ENCODE measurements around the gene BRCA1. TPM values are rescaled to one million over a fixed set of nuclear protein-coding genes. Genes with fewer than 3 reads are reported as not detected.
"Not testable (repeated sequence)": the region's sequence is repeated elsewhere in the genome, so short reads cannot be mapped to it uniquely, and the experiment has no call there.

BRCA1 gene
- total RNA-seq, 4 donors from 2014 or later, result 6.3 to 20.7 (median 9.8) TPM

DNA sequence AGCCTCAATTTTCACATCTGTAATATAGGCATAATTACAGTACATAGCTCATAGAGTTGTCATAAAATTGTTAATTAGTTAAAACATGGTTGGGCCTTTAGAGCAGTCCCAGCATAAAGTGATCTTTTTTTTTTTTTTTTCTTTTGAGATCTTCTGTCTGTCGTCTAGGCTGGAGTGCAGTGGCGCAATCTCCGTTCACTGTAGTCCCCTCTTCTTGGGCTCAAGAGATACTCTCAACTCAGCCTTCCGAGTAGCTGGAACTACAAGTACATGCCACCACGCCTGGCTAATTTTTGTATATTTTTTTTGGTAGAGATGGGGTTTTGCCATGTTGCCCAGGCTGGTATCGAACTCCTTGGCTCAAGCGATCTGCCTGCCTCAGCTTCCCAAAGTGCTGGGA lies 69.1 kb downstream of the BRCA1 start:
- no peak for DNase-seq
- Histone ChIP-seq H3K9me3 (no peaks in the 10 kb centered on the region), H3K4me1 (no peaks in the 10 kb centered on the region), H3K4me3 (no peak overlapping the region), H3K27ac (no peak overlapping the region), H3K36me3 (peaks cover 0 to 36% (median 0%) of the 10 kb centered on the region in 3 donors), H3K27me3 (no peaks in the 10 kb centered on the region)
- TF ChIP-seq, protein P1, sequence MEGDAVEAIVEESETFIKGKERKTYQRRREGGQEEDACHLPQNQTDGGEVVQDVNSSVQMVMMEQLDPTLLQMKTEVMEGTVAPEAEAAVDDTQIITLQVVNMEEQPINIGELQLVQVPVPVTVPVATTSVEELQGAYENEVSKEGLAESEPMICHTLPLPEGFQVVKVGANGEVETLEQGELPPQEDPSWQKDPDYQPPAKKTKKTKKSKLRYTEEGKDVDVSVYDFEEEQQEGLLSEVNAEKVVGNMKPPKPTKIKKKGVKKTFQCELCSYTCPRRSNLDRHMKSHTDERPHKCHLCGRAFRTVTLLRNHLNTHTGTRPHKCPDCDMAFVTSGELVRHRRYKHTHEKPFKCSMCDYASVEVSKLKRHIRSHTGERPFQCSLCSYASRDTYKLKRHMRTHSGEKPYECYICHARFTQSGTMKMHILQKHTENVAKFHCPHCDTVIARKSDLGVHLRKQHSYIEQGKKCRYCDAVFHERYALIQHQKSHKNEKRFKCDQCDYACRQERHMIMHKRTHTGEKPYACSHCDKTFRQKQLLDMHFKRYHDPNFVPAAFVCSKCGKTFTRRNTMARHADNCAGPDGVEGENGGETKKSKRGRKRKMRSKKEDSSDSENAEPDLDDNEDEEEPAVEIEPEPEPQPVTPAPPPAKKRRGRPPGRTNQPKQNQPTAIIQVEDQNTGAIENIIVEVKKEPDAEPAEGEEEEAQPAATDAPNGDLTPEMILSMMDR (IDR thresholded peaks at IDR 0.05), result no peak
- no peak for TF ChIP-seq POLR2A (IDR thresholded peaks at IDR 0.05)
- intact Hi-C loops (cut with DNase I), result no loop called here
- WGBS, 2 donors, result 93 to 96% methylated on average over 5 to 7 of the region's 7 CpGs

DNA sequence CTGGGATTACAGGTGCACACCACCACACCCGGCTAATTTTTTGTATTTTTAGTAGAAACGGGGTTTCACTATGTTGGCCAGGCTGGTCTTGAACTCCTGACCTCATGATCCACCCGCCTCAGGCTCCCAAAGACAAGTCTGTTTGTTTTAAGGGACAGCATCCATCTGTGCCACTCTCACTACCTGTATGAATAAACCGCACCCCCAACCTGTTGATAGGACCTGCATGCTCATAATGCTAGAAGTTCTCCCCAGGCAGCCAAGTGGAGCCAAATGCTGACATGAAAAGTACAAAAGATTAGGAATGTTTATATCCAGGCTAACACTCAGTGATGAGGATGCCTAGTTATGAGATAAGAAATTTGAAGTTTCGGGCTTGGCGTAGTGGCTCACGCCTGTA lies 72.2 kb downstream of the BRCA1 start:
- H3K27ac ChIP-seq; DNase-seq; H3K4me1 ChIP-seq; H3K9me3 ChIP-seq; H3K4me3 ChIP-seq; intact Hi-C loops (cut with DNase I); H3K27me3 ChIP-seq: not testable (repeated sequence)
- H3K36me3 ChIP-seq, result peaks cover 0 to 42% (median 0%) of the 10 kb centered on the region in 3 donors
- 95 to 96% methylated on average over 7 of the region's 7 CpGs for WGBS, 2 donors

DNA sequence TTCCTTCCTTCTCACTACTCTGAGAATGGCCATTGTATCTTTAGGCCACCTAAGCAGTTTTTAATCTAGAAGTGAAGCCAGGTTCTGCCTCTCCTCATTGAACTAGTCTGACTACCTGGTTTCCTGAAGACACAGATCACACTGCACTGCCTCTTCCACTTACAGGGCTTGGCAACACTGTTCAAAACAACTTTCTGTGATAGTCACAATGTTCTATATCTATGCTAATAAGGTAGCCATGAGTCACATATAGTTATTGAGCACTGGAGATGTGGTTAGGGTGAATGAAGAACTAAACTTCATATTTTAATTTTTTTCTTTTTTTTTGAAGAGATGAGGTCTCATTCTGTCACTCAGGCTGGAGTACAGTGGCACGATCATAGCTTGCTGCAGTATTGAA lies 73.2 kb downstream of the BRCA1 start:
- no peaks in the 10 kb centered on the region for H3K4me1 ChIP-seq
- no peaks in the 10 kb centered on the region for H3K27me3 ChIP-seq
- 82 to 100% methylated on average over 1 of the region's 1 CpG for WGBS, 2 donors
- no peak overlapping the region for H3K4me3 ChIP-seq
- no peak overlapping the region for H3K27ac ChIP-seq
- H3K36me3 ChIP-seq, result peaks cover 0 to 39% (median 0%) of the 10 kb centered on the region in 3 donors
- DNase-seq, result no peak
- no peak for TF ChIP-seq POLR2A (IDR thresholded peaks at IDR 0.05)
- TF ChIP-seq, protein P1 (IDR thresholded peaks at IDR 0.05), result no peak
- no peaks in the 10 kb centered on the region for H3K9me3 ChIP-seq
- intact Hi-C loops (cut with DNase I), result no loop called here

DNA sequence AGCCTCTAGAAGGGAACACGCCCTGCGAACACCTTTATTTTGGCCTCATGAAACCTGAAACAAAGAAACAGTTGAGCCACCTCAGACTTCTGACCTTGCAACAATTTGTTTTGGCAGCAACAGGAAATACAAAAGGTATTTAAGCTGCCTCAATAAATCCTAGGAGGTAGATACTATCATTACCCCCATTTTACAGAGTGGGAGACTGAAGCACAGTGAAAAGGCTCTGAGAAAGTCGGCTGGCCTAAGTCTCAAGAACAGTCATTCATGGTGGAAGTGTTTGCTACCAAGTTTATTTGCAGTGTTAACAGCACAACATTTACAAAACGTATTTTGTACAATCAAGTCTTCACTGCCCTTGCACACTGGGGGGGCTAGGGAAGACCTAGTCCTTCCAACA lies 81.1 kb downstream of the BRCA1 start:
- DNase-seq, result no peak
- H3K9me3 ChIP-seq, result no peaks in the 10 kb centered on the region
- no peaks in the 10 kb centered on the region for H3K27me3 ChIP-seq
- peaks cover 0 to 10% (median 0%) of the 10 kb centered on the region in 3 donors for H3K36me3 ChIP-seq
- no peak overlapping the region for H3K27ac ChIP-seq
- H3K4me3 ChIP-seq, result no peak overlapping the region
- 86 to 93% methylated on average over 4 of the region's 4 CpGs for WGBS, 2 donors
- TF ChIP-seq, protein P1 (IDR thresholded peaks at IDR 0.05), result no peak
- TF ChIP-seq POLR2A (IDR thresholded peaks at IDR 0.05), result no peak
- intact Hi-C loops (cut with DNase I), result no loop called here
- no peaks in the 10 kb centered on the region for H3K4me1 ChIP-seq

DNA sequence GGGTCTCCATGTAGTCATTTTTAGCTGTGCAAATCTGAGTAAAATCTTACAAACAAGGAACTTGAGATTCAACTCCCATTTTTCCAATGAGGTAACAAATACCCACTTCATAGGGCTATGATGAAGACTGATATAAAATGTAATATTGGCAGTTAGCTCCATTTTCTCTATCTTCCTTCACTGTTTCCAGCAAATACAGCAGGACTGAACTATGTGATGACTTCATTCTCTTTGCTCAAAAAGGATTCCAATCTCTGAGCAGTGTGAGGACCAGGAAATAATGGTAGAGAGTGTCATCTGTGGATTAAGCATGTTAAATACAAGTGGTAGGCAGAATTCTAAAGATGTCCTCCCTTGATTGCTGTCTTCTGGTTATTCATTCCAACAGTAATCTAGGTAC lies 81.9 kb downstream of the BRCA1 start:
- Histone ChIP-seq H3K27me3 (no peaks in the 10 kb centered on the region), H3K9me3 (no peaks in the 10 kb centered on the region), H3K27ac (no peak overlapping the region), H3K4me3 (no peak overlapping the region), H3K4me1 (no peaks in the 10 kb centered on the region), H3K36me3 (peaks cover 0 to 6% (median 0%) of the 10 kb centered on the region in 3 donors)
- TF ChIP-seq, protein P1 (IDR thresholded peaks at IDR 0.05), result no peak
- no peak for TF ChIP-seq POLR2A (IDR thresholded peaks at IDR 0.05)
- no peak for DNase-seq
- intact Hi-C loops (cut with DNase I), result no loop called here

DNA sequence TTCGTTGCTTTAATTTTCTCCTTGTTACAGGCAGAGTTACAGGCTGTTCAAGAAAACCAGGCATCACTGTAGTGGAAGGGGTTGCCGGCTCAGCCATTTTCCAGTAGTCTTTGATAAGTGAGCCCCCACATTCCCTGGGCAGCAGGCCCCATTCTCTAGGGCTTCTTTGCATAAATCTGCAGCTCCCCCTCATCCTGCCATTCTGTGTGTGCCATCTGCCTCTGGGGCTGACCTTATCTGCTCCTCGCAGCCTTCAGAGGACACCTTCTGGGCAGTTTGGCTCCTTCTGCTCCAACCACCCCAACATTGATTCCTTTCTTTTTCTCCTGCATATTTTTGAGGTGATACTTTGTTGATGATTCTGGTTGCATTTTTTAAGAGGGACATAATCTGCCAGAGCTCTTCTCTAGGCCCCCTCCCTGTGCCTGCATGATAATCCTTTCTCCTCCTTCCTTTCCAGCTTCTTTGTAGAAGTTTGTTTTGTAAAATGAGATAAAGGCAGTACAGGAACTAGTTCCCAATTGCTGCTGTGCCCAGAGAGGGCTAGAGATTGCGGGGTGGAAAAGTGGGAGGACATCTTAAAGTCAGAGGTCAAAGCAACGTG lies 83.0 kb downstream of the BRCA1 start:
- WGBS, 2 donors, result 74 to 84% methylated on average over 5 of the region's 5 CpGs
- no peak for TF ChIP-seq POLR2A (IDR thresholded peaks at IDR 0.05)
- TF ChIP-seq, protein P1 (IDR thresholded peaks at IDR 0.05), result no peak
- no peak for DNase-seq
- Histone ChIP-seq H3K36me3 (peaks cover 0 to 6% (median 0%) of the 10 kb centered on the region in 3 donors), H3K9me3 (no peaks in the 10 kb centered on the region), H3K4me1 (no peaks in the 10 kb centered on the region), H3K27ac (no peak overlapping the region), H3K4me3 (no peak overlapping the region), H3K27me3 (no peaks in the 10 kb centered on the region)
- intact Hi-C loops (cut with DNase I), result no loop called here

All from esophagus squamous epithelium (tissue), 5 donors.